HEK293 (cell line): ENCODE results near the gene PRPF8.

Source experiments
- BCL11B ChIP-seq: fragments of 450-650 bp; formaldehyde crosslinking; IDR thresholded peaks from 2 replicates; pipeline ENCODE4 v1.5.1; 2016; ENCODE audit warnings: low read depth, missing biosample characterization, missing genetic modification characterization
- CTCF ChIP-seq: fragments of 450-650 bp; formaldehyde crosslinking; IDR thresholded peaks from 2 replicates; pipeline ENCODE4 v1.5.1; 2016; ENCODE audit warnings: missing biosample characterization, missing genetic modification characterization
- KLF17 ChIP-seq: fragments of 450-650 bp; formaldehyde crosslinking; IDR thresholded peaks from 2 replicates; pipeline ENCODE4 v1.5.1; 2016; ENCODE audit warnings: missing biosample characterization, missing genetic modification characterization
- SETDB1 ChIP-seq: IDR thresholded peaks from one replicate; pipeline ENCODE4 v1.6.1; 2017; ENCODE audit warnings: mild to moderate bottlenecking, low read length, moderate library complexity, mixed read lengths; ENCODE audit not compliant: insufficient read length
- SP7 ChIP-seq: fragments of 450-650 bp; formaldehyde crosslinking; IDR thresholded peaks from 2 replicates; pipeline ENCODE4 v1.5.1; 2016; ENCODE audit warnings: missing biosample characterization, missing genetic modification characterization
- WT1 ChIP-seq: fragments of 450-650 bp; formaldehyde crosslinking; IDR thresholded peaks from 2 replicates; pipeline ENCODE4 v1.5.1; 2016; ENCODE audit warnings: missing biosample characterization, missing genetic modification characterization
- ZNF146 ChIP-seq: fragments of 450-650 bp; formaldehyde crosslinking; IDR thresholded peaks from 2 replicates; pipeline ENCODE4 v1.5.1; 2016; ENCODE audit warnings: missing biosample characterization, missing genetic modification characterization
- ZNF148 ChIP-seq: fragments of 450-650 bp; formaldehyde crosslinking; IDR thresholded peaks from 2 replicates; pipeline ENCODE4 v1.5.0; 2017; ENCODE audit warnings: missing biosample characterization, missing genetic modification characterization, borderline replicate concordance
- ZNF19 ChIP-seq: fragments of 450-650 bp; formaldehyde crosslinking; IDR thresholded peaks from 2 replicates; pipeline ENCODE4; 2016; ENCODE audit warnings: missing biosample characterization, missing genetic modification characterization, low read depth
- ZNF23 ChIP-seq: fragments of 450-650 bp; formaldehyde crosslinking; IDR thresholded peaks from 2 replicates; pipeline ENCODE4 v1.5.1; 2016; ENCODE audit warnings: missing biosample characterization, missing genetic modification characterization, borderline replicate concordance
- ZNF501 ChIP-seq: fragments of 450-650 bp; formaldehyde crosslinking; IDR thresholded peaks from 2 replicates; pipeline ENCODE4 v1.5.1; 2016; ENCODE audit warnings: missing biosample characterization, missing genetic modification characterization
- ZNF561 ChIP-seq: fragments of 450-650 bp; IDR thresholded peaks from 2 replicates; pipeline ENCODE4 v1.5.1; 2018; ENCODE audit warnings: missing biosample characterization, missing genetic modification characterization, borderline replicate concordance
- ZNF610 ChIP-seq: fragments of 450-650 bp; formaldehyde crosslinking; IDR thresholded peaks from 2 replicates; pipeline ENCODE4 v1.5.1; 2016; ENCODE audit warnings: missing biosample characterization, missing genetic modification characterization, borderline replicate concordance
- ZNF776 ChIP-seq: fragments of 450-650 bp; formaldehyde crosslinking; IDR thresholded peaks from 2 replicates; pipeline ENCODE4 v1.5.0; 2017; ENCODE audit warnings: missing biosample characterization, missing genetic modification characterization, borderline replicate concordance
- ZNF792 ChIP-seq: fragments of 450-650 bp; formaldehyde crosslinking; IDR thresholded peaks from 2 replicates; pipeline ENCODE4 v1.5.1; 2016; ENCODE audit warnings: missing biosample characterization, missing genetic modification characterization
- ZSCAN4 ChIP-seq: fragments of 450-650 bp; formaldehyde crosslinking; IDR thresholded peaks from 2 replicates; pipeline ENCODE4 v1.5.1; 2017; ENCODE audit warnings: missing biosample characterization, missing genetic modification characterization
- TF ChIP-seq, protein P1 (sequence below): fragments of 450-650 bp; formaldehyde crosslinking; IDR thresholded peaks from 2 replicates; pipeline ENCODE4 v1.5.1; 2016; ENCODE audit warnings: missing biosample characterization, missing genetic modification characterization, borderline replicate concordance
- TF ChIP-seq, protein P2 (sequence below): fragments of 450-650 bp; formaldehyde crosslinking; IDR thresholded peaks from 2 replicates; pipeline ENCODE4 v1.5.1; 2016; ENCODE audit warnings: missing biosample characterization, missing genetic modification characterization, borderline replicate concordance
- TF ChIP-seq, protein P3 (sequence below): fragments of 450-650 bp; formaldehyde crosslinking; IDR thresholded peaks from 2 replicates; pipeline ENCODE4 v1.5.1; 2016; ENCODE audit warnings: missing biosample characterization, missing genetic modification characterization

PRPF8 gene

DNA sequence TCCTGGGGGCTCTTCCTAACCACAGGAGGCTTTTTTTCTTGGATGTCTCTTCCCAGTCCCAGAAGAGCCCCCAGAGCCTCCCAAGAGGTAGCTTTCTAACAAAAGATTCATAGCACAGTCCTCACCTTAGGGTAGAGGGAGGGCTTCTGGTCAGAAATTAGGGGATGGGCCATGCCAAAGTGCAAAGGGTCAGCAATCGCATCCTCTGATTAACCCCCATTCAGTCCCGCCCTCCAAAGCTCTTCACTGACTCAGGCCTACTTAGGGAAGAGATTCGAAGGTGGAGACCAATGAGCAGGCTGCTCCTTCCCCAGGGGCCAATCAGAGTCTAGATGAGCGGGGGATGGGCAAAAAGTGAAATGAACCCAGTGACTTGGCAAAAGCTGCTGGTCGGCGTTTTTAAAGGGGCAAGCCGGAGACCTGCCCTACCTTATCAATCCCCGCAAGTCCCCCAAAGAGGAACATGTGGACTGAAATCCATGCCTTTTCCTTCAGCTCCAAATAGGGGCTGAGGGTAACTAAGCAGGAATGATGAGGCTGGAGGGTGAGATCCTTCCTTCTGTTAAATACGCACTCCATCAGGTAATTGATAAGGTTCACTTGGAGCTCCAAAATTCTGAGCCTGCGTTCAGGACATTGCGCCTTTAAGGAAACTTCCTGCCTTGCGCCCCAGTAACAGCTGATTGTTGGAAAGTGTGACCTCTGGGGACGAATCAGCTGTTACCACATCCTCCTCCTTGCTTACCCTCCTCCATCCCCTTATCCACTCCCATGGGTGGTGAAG, 32.4 kb upstream of the PRPF8 start (continued):
- TF ChIP-seq, protein P1, sequence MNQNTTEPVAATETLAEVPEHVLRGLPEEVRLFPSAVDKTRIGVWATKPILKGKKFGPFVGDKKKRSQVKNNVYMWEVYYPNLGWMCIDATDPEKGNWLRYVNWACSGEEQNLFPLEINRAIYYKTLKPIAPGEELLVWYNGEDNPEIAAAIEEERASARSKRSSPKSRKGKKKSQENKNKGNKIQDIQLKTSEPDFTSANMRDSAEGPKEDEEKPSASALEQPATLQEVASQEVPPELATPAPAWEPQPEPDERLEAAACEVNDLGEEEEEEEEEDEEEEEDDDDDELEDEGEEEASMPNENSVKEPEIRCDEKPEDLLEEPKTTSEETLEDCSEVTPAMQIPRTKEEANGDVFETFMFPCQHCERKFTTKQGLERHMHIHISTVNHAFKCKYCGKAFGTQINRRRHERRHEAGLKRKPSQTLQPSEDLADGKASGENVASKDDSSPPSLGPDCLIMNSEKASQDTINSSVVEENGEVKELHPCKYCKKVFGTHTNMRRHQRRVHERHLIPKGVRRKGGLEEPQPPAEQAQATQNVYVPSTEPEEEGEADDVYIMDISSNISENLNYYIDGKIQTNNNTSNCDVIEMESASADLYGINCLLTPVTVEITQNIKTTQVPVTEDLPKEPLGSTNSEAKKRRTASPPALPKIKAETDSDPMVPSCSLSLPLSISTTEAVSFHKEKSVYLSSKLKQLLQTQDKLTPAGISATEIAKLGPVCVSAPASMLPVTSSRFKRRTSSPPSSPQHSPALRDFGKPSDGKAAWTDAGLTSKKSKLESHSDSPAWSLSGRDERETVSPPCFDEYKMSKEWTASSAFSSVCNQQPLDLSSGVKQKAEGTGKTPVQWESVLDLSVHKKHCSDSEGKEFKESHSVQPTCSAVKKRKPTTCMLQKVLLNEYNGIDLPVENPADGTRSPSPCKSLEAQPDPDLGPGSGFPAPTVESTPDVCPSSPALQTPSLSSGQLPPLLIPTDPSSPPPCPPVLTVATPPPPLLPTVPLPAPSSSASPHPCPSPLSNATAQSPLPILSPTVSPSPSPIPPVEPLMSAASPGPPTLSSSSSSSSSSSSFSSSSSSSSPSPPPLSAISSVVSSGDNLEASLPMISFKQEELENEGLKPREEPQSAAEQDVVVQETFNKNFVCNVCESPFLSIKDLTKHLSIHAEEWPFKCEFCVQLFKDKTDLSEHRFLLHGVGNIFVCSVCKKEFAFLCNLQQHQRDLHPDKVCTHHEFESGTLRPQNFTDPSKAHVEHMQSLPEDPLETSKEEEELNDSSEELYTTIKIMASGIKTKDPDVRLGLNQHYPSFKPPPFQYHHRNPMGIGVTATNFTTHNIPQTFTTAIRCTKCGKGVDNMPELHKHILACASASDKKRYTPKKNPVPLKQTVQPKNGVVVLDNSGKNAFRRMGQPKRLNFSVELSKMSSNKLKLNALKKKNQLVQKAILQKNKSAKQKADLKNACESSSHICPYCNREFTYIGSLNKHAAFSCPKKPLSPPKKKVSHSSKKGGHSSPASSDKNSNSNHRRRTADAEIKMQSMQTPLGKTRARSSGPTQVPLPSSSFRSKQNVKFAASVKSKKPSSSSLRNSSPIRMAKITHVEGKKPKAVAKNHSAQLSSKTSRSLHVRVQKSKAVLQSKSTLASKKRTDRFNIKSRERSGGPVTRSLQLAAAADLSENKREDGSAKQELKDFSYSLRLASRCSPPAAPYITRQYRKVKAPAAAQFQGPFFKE (tag by site-specific recombination) = no peak
- 0 out of 2 replicates have a peak, but pooled peaks have one; percentile 11 for TF ChIP-seq ZSCAN4 (tag by site-specific recombination)
- TF ChIP-seq ZNF23 (tag by site-specific recombination) = no peak
- TF ChIP-seq ZNF610 (tag by site-specific recombination) = no peak
- no peak for TF ChIP-seq WT1 (tag by site-specific recombination)
- TF ChIP-seq, protein P2, sequence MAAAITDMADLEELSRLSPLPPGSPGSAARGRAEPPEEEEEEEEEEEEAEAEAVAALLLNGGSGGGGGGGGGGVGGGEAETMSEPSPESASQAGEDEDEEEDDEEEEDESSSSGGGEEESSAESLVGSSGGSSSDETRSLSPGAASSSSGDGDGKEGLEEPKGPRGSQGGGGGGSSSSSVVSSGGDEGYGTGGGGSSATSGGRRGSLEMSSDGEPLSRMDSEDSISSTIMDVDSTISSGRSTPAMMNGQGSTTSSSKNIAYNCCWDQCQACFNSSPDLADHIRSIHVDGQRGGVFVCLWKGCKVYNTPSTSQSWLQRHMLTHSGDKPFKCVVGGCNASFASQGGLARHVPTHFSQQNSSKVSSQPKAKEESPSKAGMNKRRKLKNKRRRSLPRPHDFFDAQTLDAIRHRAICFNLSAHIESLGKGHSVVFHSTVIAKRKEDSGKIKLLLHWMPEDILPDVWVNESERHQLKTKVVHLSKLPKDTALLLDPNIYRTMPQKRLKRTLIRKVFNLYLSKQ (tag by site-specific recombination) = no peak
- TF ChIP-seq BCL11B (tag by site-specific recombination) = peak; percentile 13; the same call in 1 of the 2 replicates
- no peak for TF ChIP-seq ZNF792 (tag by site-specific recombination)
- no peak for TF ChIP-seq ZNF146 (tag by site-specific recombination)
- TF ChIP-seq ZNF148 (tag by site-specific recombination) = no peak
- TF ChIP-seq SETDB1 = no peak
- TF ChIP-seq ZNF561 (tag by site-specific recombination) = 0 out of 2 replicates have a peak, but pooled peaks have one; percentile 11
- TF ChIP-seq, protein P3, sequence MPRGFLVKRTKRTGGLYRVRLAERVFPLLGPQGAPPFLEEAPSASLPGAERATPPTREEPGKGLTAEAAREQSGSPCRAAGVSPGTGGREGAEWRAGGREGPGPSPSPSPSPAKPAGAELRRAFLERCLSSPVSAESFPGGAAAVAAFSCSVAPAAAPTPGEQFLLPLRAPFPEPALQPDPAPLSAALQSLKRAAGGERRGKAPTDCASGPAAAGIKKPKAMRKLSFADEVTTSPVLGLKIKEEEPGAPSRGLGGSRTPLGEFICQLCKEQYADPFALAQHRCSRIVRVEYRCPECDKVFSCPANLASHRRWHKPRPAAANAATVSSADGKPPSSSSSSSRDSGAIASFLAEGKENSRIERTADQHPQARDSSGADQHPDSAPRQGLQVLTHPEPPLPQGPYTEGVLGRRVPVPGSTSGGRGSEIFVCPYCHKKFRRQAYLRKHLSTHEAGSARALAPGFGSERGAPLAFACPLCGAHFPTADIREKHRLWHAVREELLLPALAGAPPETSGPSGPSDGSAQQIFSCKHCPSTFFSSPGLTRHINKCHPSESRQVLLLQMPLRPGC (tag by site-specific recombination) = peak; percentile 6; the same call in 1 of the 2 replicates
- TF ChIP-seq CTCF (tag by site-specific recombination) = no peak
- TF ChIP-seq ZNF19 (tag by site-specific recombination) = no peak
- TF ChIP-seq ZNF776 = no peak
- no peak for TF ChIP-seq ZNF501 (tag by site-specific recombination)
- no peak; the same call in 1 of the 2 replicates for TF ChIP-seq KLF17 (tag by site-specific recombination)
- peak; percentile 33 for TF ChIP-seq SP7 (tag by site-specific recombination)
